Fibroblast of lung (primary cell): ENCODE data around the gene STARD13. TPM values are rescaled to one million over a fixed set of nuclear protein-coding genes. Genes with fewer than 3 reads are reported as not detected.

Experiments used
- DNase-seq, 2 donors: peaks; one replicate each; pipeline versions ENCODE4 v3.0.0 to v3.0.0-alpha.2; 2010; ENCODE audit warnings: low read depth in 2 of 2
- H2AFZ ChIP-seq: 2 replicates; pipeline ENCODE4 v1.5.1; 2012; ENCODE audit warnings: low read length, control low read depth, inconsistent platforms
- H3K27ac ChIP-seq: 2 replicates; pipeline ENCODE4 v1.5.1; 2011; ENCODE audit warnings: low read length, control low read depth; ENCODE audit not compliant: insufficient read depth
- H3K27me3 ChIP-seq: 2 replicates; pipeline ENCODE4 v1.5.1; 2011; ENCODE audit warnings: mild to moderate bottlenecking, low read length; ENCODE audit not compliant: control insufficient read depth, insufficient read depth
- H3K36me3 ChIP-seq: 2 replicates; pipeline ENCODE4 v1.5.1; 2011; ENCODE audit warnings: low read length; ENCODE audit not compliant: control insufficient read depth, insufficient read depth
- H3K4me1 ChIP-seq: 2 replicates; pipeline ENCODE4 v1.5.1; 2011; ENCODE audit warnings: low read length; ENCODE audit not compliant: control insufficient read depth, insufficient read depth; ENCODE audit errors: extremely low read depth
- H3K4me2 ChIP-seq: 2 replicates; pipeline ENCODE4 v1.5.1; 2011; ENCODE audit warnings: low read length, control low read depth; ENCODE audit not compliant: insufficient read depth; ENCODE audit errors: extremely low read depth
- H3K4me3 ChIP-seq, 4 experiments: fragments of 200-600 bp in 1 of 4; sonication (generic) in 1 of 4; replicated peaks in 1 of 4; 2 replicates each; pipeline ENCODE4 v1.5.1; 2011 to 2016; ENCODE audit warnings: low read length in 4 of 4, low read depth in 3 of 4, mild to moderate bottlenecking in 3 of 4, control low read depth in 2 of 4, inconsistent platforms in 1 of 4, mixed read lengths in 1 of 4; ENCODE audit not compliant: insufficient read depth in 1 of 4; ENCODE audit errors: control extremely low read depth in 1 of 4
- H3K79me2 ChIP-seq: 2 replicates; pipeline ENCODE4 v1.5.1; 2012; ENCODE audit warnings: mild to moderate bottlenecking, low read length, inconsistent platforms; ENCODE audit not compliant: control insufficient read depth, insufficient read depth
- H3K9ac ChIP-seq: 2 replicates; pipeline ENCODE4 v1.5.1; 2011; ENCODE audit warnings: mild to moderate bottlenecking, low read length, control low read depth; ENCODE audit not compliant: insufficient read depth
- H3K9me3 ChIP-seq: 2 replicates; pipeline ENCODE4 v1.5.1; 2012; ENCODE audit warnings: low read depth, low read length; ENCODE audit not compliant: control insufficient read depth, insufficient read depth
- H4K20me1 ChIP-seq: 2 replicates; pipeline ENCODE4 v1.5.1; 2011; ENCODE audit warnings: low read length; ENCODE audit not compliant: control insufficient read depth, insufficient read depth; ENCODE audit errors: extremely low read depth
- CTCF ChIP-seq, 2 donors: IDR thresholded peaks in 1 of 2; conservative IDR thresholded peaks in 1 of 2; 1 replicate in 1 of 2; 2 replicates in 1 of 2; pipeline ENCODE4 v1.5.1; 2011 to 2012; ENCODE audit warnings: low read length in 2 of 2, control low read depth in 1 of 2, inconsistent platforms in 1 of 2, low read depth in 1 of 2, mild to moderate bottlenecking in 1 of 2
- EZH2 ChIP-seq: IDR thresholded peaks from 2 replicates; pipeline ENCODE4 v1.5.1; 2012; ENCODE audit warnings: low read length, control low read depth, mild to moderate bottlenecking; ENCODE audit errors: missing control alignments
- polyA plus RNA-seq, 2 donors: library from polyadenylated mRNA; depleted of rRNA in 1 of 2; stranded (reverse) in 1 of 2; unstranded in 1 of 2; fragments of >200 nt; gene quantifications; 2 replicates each; pipeline ENCODE4 v1.2.1, GENCODE V29; 2011 to 2012; ENCODE audit warnings: missing spikeins in 1 of 2
- total RNA-seq: library from RNA; depleted of rRNA; stranded (reverse); fragments of >200 nt; gene quantifications from 2 replicates; pipeline ENCODE4 v1.2.1, GENCODE V29; 2014

The STARD13 gene
- total and polyA plus RNA-seq, 2 donors (not counting 1 experiment from before 2014, with no cell fraction given) = 25.2 to 44.6 TPM

DNA sequence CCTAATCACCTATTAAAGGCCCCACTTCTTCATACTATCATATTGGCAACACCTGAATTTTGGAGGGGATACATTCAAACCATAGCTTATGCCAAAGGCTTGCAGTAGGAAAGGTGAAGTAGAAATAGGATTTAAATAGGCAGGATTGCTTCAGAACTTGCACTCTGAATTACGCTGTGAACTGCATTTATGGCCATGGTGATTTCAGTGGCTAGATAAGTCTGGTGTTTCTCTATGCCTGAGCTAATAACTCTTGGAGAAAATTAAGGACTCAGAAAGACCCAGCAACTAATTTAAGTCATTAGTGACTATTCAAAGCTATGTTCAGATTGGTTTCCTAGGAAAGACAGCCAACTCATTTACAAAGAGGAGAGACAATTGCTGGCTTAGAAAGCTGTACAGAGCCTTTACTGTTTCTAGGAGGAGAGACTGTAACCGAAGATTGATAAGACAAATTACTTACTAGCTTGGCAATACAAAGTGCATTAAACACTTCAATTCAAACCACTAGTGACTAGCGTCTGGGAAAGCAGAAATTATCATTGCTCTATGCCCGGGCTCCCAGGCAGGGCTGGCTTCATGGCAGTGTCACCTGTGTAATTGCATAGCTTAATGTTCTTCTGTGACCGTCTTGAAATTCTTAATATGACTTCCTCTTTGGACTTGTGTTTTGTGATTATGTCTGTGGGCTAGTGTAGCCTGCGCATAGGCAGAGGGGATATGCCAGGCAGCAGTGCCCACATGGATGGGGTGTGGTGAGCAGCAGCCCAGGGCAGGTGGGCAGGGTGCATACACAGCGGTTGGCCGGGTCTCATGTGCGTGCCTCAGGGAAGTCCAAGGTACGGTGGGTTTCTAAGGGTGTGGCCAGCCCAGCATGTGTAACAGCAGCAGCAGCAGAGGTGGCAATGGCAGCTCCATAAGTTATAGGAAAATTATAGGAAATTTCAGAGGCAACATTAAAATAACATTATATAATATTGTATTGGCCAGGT lies 209.3 kb downstream of the STARD13 start:
- H3K4me2 ChIP-seq = no peak overlapping the region
- H3K4me3 ChIP-seq = no peak overlapping the region
- no peak overlapping the region for H3K27ac ChIP-seq
- H3K4me1 ChIP-seq = no peaks in the 10 kb centered on the region
- H3K27me3 ChIP-seq = no peaks in the 10 kb centered on the region
- H3K9me3 ChIP-seq = no peaks in the 10 kb centered on the region
- H3K36me3 ChIP-seq = no peaks in the 10 kb centered on the region
- H4K20me1 ChIP-seq = no peaks in the 10 kb centered on the region
- no peak overlapping the region for H3K9ac ChIP-seq
- no peak for TF ChIP-seq CTCF (conservative IDR thresholded peaks at IDR 0.05 in 1 of 2, IDR thresholded peaks at IDR 0.05 in 1 of 2; ENCODE audit: low read depth in 1 of 2, low read length in 2 of 2)
- no peak for TF ChIP-seq EZH2
- H3K79me2 ChIP-seq = no peaks in the 10 kb centered on the region
- DNase-seq = no peak
- H2AFZ ChIP-seq = no peak overlapping the region

DNA sequence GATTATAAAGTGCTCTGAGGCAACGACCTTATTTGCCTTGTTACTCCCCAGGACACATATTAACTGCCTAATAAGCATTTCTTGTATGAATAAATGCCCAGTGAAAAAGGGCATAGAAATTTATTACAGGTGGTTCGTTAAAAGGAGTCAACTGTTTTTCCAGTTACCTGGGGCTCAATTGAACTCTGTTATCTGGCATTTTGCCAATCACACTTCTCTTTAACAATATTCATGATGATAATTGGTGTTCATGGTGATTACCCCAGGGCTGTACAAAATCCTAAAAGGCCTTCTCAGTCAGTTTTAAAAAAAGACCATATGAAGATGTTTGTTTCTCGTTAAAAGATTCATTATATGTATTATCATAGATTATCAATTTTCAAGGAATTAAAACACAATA lies 212.2 kb downstream of the STARD13 start:
- Histone ChIP-seq H3K4me2 (no peak overlapping the region), H3K9me3 (no peaks in the 10 kb centered on the region), H3K36me3 (no peaks in the 10 kb centered on the region), H3K79me2 (no peaks in the 10 kb centered on the region), H3K27ac (no peak overlapping the region), H3K9ac (no peak overlapping the region), H3K27me3 (no peaks in the 10 kb centered on the region), H3K4me3 (no peak overlapping the region), H2AFZ (no peak overlapping the region), H3K4me1 (no peaks in the 10 kb centered on the region), H4K20me1 (no peaks in the 10 kb centered on the region)
- TF ChIP-seq CTCF (conservative IDR thresholded peaks at IDR 0.05 in 1 of 2, IDR thresholded peaks at IDR 0.05 in 1 of 2; ENCODE audit: low read depth in 1 of 2, low read length in 2 of 2) (no peak), EZH2 (no peak)
- no peak for DNase-seq

GRCh38 chr13:33072759-33073158 lies 212.8 kb downstream of the STARD13 start:
- H3K4me3 ChIP-seq = no peak overlapping the region
- H3K4me1 ChIP-seq = no peaks in the 10 kb centered on the region
- TF ChIP-seq EZH2 = no peak
- H3K4me2 ChIP-seq = no peak overlapping the region
- H3K79me2 ChIP-seq = no peaks in the 10 kb centered on the region
- no peak overlapping the region for H3K9ac ChIP-seq
- no peak overlapping the region for H2AFZ ChIP-seq
- H3K36me3 ChIP-seq = no peaks in the 10 kb centered on the region
- H3K27ac ChIP-seq = no peak overlapping the region
- no peaks in the 10 kb centered on the region for H3K9me3 ChIP-seq
- DNase-seq = no peak
- no peaks in the 10 kb centered on the region for H4K20me1 ChIP-seq
- no peaks in the 10 kb centered on the region for H3K27me3 ChIP-seq
